HepG2 (cell line): ENCODE data around the gene OTUD7B. TPM values are rescaled to one million over a fixed set of nuclear protein-coding genes. Genes with fewer than 3 reads are reported as not detected.

Experiments
- ARNT2 ChIP-seq: sonication (generic); formaldehyde crosslinking; IDR thresholded peaks from 2 replicates; pipeline ENCODE4 v1.8.0; 2022; ENCODE audit warnings: mild to moderate bottlenecking, low read depth, missing genetic modification reagents, moderate library complexity
- CBFB ChIP-seq: sonication (generic); formaldehyde crosslinking; IDR thresholded peaks from 2 replicates; pipeline ENCODE4 v1.4.0; 2020; ENCODE audit warnings: missing genetic modification reagents
- CC2D1A ChIP-seq: sonication (generic); formaldehyde crosslinking; IDR thresholded peaks from 2 replicates; pipeline ENCODE4 v1.8.1; 2023; ENCODE audit warnings: mild to moderate bottlenecking, missing genetic modification reagents
- CCAR2 ChIP-seq: fragments of 200-400 bp; formaldehyde crosslinking; optimal IDR thresholded peaks from 2 replicates; pipeline ENCODE3; 2018; ENCODE audit warnings: low read depth, mild to moderate bottlenecking, low read length, moderate library complexity
- HOXA7 ChIP-seq: sonication (generic); formaldehyde crosslinking; IDR thresholded peaks from 2 replicates; pipeline ENCODE4 v1.8.1; 2022; ENCODE audit warnings: mild to moderate bottlenecking, missing genetic modification reagents, moderate library complexity
- RXRA ChIP-seq: sonication (generic); formaldehyde crosslinking; IDR thresholded peaks from 2 replicates; pipeline ENCODE4 v1.5.1; 2020; ENCODE audit warnings: missing genetic modification reagents
- SMAD3 ChIP-seq: sonication (generic); formaldehyde crosslinking; IDR thresholded peaks from 2 replicates; pipeline ENCODE4 v1.4.0; 2020; ENCODE audit warnings: missing genetic modification reagents
- TP53 ChIP-seq: sonication (generic); formaldehyde crosslinking; conservative IDR thresholded peaks from 2 replicates; pipeline ENCODE4 v1.4.0; 2020; ENCODE audit warnings: missing genetic modification reagents
- ZFP36L2 ChIP-seq: sonication (generic); formaldehyde crosslinking; IDR thresholded peaks from 2 replicates; pipeline ENCODE4 v1.4.0; 2020; ENCODE audit warnings: missing genetic modification reagents
- ZFP82 ChIP-seq: sonication (generic); formaldehyde crosslinking; IDR thresholded peaks from 2 replicates; pipeline ENCODE4 v1.5.1; 2020; ENCODE audit warnings: mild to moderate bottlenecking, missing genetic modification reagents, borderline replicate concordance
- ZNF256 ChIP-seq: sonication (generic); formaldehyde crosslinking; conservative IDR thresholded peaks from 2 replicates; pipeline ENCODE4 v1.4.0; 2020; ENCODE audit warnings: missing genetic modification reagents
- ZNF260 ChIP-seq: sonication (generic); formaldehyde crosslinking; IDR thresholded peaks from 2 replicates; pipeline ENCODE4 v1.4.0; 2020; ENCODE audit warnings: missing genetic modification reagents, low read depth, mild to moderate bottlenecking, borderline replicate concordance
- ZNF678 ChIP-seq: sonication (generic); formaldehyde crosslinking; IDR thresholded peaks from 2 replicates; pipeline ENCODE4 v1.4.0; 2020; ENCODE audit warnings: mild to moderate bottlenecking, missing genetic modification reagents
- ZSCAN25 ChIP-seq: sonication (generic); formaldehyde crosslinking; IDR thresholded peaks from 2 replicates; pipeline ENCODE4 v1.8.0; 2022; ENCODE audit warnings: mild to moderate bottlenecking, missing genetic modification reagents
- polyA plus RNA-seq, 8 experiments: library from polyadenylated mRNA; depleted of rRNA in 3 of 8; stranded (reverse) in 7 of 8; unstranded in 1 of 8; fragments of >200 nt; fragmentation: Illumina TruSeq in 4 of 8; extraction: Trizol in 4 of 8; gene quantifications; 2 replicates each; pipeline versions ENCODE4 v1.2.1 to v1.2.3, GENCODE V29; 2011 to 2016; ENCODE audit warnings: low read depth in 4 of 8, missing spikeins in 1 of 8, mixed read lengths in 1 of 8; ENCODE audit not compliant: insufficient read depth in 1 of 8
- total RNA-seq, 5 experiments: library from RNA; depleted of rRNA; stranded (reverse); fragments of >200 nt; fragmentation: Illumina TruSeq; extraction: Trizol; gene quantifications; 2 replicates each; pipeline ENCODE4 v1.2.3, GENCODE V29; 2016; ENCODE audit warnings: low read depth in 1 of 5
- TF ChIP-seq, protein P1 (sequence below): sonication (generic); formaldehyde crosslinking; IDR thresholded peaks from 2 replicates; pipeline ENCODE4 v1.4.0; 2020; ENCODE audit warnings: mild to moderate bottlenecking, missing genetic modification reagents
- TF ChIP-seq, protein P2 (sequence below): IDR thresholded peaks from 2 replicates; pipeline ENCODE4 v1.6.1; 2016; ENCODE audit warnings: control low read depth
- TF ChIP-seq, protein P3 (sequence below): sonication (generic); formaldehyde crosslinking; IDR thresholded peaks from 2 replicates; pipeline ENCODE4 v1.5.0; 2020; ENCODE audit warnings: mild to moderate bottlenecking, missing genetic modification reagents
- TF ChIP-seq, protein P4 (sequence below): sonication (generic); formaldehyde crosslinking; IDR thresholded peaks from 2 replicates; pipeline ENCODE4 v1.4.0; 2020; ENCODE audit warnings: mild to moderate bottlenecking, missing genetic modification reagents

Gene OTUD7B
- total and polyA plus RNA-seq, 2 of the 13 experiments (the other 11 are each of a cell fraction or from before 2014, with no cell fraction given), result 5.1 to 11.2 TPM

DNA sequence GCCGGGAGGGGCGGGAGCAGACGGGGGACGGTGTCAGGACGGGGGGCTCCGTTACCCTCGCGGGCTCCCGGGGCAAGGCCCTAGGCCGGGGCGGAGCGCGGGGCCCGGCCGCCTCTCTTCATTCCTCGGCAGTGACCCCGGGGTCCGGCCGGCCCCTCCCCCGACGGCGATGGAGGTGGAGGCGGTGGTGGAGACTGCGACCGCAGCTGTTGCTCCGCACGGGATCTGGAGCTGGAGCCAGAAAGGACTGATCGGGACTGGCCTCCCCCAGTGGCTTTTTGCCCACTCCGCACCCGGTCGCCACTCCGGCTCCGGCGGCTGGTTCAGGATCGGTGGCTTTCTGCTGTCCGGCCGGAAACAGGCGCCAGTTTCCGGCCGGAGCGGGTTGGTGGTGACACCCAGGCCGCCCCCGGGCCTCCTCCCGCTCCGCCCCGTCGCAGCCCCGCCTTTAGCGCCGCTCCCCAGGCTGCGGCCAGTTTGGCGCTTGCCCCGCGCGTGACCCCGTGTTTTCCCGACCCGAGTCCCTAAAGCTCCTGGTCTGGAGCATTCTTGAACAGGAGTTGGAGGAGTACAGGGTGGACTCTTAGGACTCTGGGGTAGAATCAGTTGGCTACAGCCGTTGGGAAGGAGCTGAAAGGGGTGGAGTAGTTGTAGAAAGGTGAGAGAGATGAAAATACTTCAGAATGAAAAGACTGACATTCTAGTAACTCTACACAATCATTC lies at the start of gene OTUD7B (continued):
- TF ChIP-seq, protein P1, sequence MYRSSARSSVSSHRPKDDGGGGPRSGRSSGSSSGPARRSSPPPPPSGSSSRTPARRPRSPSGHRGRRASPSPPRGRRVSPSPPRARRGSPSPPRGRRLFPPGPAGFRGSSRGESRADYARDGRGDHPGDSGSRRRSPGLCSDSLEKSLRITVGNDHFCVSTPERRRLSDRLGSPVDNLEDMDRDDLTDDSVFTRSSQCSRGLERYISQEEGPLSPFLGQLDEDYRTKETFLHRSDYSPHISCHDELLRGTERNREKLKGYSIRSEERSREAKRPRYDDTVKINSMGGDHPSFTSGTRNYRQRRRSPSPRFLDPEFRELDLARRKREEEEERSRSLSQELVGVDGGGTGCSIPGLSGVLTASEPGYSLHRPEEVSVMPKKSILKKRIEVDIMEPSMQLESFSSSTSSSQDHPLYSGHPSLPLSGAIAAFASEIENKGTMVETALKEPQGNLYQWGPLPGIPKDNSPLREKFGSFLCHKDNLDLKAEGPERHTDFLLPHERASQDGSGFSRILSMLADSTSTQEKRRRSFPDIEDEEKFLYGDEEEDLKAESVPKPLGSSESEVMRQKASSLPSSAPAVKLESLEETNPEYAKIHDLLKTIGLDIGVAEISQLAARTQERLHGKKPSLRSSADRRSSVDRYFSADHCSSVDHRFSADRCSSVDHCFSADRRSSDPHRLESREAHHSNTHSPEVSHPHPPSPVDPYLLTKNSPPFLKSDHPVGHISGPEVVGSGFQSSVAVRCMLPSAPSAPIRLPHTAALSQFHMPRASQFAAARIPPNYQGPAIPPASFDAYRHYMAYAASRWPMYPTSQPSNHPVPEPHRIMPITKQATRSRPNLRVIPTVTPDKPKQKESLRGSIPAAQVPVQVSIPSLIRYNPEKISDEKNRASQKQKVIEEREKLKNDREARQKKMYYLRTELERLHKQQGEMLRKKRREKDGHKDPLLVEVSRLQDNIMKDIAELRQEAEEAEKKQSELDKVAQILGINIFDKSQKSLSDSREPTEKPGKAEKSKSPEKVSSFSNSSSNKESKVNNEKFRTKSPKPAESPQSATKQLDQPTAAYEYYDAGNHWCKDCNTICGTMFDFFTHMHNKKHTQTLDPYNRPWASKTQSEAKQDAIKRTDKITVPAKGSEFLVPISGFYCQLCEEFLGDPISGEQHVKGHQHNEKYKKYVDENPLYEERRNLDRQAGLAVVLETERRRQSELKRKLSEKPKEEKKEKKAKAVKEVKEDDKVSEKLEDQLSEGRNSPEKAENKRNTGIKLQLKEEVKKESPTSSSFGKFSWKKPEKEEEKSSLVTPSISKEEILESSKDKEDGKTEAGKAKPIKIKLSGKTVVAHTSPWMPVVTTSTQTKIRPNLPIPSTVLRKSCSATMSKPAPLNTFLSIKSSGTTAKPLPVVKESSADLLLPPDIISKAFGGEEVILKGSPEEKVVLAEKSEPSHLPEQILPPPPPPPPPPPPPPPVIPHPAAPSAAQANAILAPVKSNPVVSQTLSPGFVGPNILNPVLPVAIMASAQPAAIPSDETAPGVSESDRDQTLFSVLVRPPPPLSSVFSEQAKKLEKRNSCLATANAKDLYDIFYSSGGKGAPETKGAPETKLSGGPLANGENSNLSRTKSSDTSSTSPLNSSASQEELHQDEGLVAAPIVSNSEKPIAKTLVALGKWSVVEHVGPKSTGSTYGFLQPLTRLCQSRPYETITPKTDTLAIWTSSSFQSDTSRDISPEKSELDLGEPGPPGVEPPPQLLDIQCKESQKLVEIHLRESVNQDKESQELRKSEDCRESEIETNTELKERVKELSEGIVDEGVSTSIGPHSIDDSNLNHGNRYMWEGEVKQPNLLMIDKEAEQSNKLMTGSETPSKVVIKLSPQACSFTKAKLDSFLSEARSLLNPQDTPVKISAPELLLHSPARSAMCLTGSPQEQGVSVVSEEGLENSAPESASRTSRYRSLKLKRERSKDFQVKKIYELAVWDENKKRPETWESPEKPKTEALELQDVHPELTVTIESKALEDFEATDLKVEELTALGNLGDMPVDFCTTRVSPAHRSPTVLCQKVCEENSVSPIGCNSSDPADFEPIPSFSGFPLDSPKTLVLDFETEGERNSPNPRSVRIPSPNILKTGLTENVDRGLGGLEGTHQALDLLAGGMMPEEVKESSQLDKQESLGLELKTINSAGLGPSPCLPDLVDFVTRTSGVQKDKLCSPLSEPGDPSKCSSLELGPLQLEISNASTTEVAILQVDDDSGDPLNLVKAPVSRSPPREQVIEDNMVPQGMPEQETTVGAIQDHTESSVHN (CRISPR knock-in tag), result no peak
- peak; percentile 97 for TF ChIP-seq SMAD3 (CRISPR knock-in tag)
- peak; percentile 98 for TF ChIP-seq RXRA (CRISPR knock-in tag)
- TF ChIP-seq, protein P2, sequence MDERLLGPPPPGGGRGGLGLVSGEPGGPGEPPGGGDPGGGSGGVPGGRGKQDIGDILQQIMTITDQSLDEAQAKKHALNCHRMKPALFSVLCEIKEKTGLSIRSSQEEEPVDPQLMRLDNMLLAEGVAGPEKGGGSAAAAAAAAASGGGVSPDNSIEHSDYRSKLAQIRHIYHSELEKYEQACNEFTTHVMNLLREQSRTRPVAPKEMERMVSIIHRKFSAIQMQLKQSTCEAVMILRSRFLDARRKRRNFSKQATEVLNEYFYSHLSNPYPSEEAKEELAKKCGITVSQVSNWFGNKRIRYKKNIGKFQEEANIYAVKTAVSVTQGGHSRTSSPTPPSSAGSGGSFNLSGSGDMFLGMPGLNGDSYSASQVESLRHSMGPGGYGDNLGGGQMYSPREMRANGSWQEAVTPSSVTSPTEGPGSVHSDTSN (CRISPR knock-in tag), result no peak
- TF ChIP-seq ZFP36L2, result no peak
- TF ChIP-seq, protein P3, sequence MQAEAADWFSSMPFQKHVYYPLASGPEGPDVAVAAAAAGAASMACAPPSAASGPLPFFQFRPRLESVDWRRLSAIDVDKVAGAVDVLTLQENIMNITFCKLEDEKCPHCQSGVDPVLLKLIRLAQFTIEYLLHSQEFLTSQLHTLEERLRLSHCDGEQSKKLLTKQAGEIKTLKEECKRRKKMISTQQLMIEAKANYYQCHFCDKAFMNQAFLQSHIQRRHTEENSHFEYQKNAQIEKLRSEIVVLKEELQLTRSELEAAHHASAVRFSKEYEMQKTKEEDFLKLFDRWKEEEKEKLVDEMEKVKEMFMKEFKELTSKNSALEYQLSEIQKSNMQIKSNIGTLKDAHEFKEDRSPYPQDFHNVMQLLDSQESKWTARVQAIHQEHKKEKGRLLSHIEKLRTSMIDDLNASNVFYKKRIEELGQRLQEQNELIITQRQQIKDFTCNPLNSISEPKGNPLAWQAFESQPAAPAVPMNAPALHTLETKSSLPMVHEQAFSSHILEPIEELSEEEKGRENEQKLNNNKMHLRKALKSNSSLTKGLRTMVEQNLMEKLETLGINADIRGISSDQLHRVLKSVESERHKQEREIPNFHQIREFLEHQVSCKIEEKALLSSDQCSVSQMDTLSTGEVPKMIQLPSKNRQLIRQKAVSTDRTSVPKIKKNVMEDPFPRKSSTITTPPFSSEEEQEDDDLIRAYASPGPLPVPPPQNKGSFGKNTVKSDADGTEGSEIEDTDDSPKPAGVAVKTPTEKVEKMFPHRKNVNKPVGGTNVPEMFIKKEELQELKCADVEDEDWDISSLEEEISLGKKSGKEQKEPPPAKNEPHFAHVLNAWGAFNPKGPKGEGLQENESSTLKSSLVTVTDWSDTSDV (CRISPR knock-in tag), result peak; percentile 80; the same call in 1 of the 2 replicates
- no peak for TF ChIP-seq TP53 (CRISPR knock-in tag)
- 0 out of 2 replicates have a peak, but pooled peaks have one; percentile 52 for TF ChIP-seq ZFP82
- no peak for TF ChIP-seq HOXA7 (CRISPR knock-in tag)
- peak; percentile 70 for TF ChIP-seq CCAR2
- TF ChIP-seq, protein P4, sequence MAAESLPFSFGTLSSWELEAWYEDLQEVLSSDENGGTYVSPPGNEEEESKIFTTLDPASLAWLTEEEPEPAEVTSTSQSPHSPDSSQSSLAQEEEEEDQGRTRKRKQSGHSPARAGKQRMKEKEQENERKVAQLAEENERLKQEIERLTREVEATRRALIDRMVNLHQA, result no peak
- peak; percentile 96 for TF ChIP-seq CBFB (CRISPR knock-in tag)
- peak; percentile 78; the same call in 1 of the 2 replicates for TF ChIP-seq ARNT2 (CRISPR knock-in tag)
- TF ChIP-seq CC2D1A (CRISPR knock-in tag), result no peak
- no peak for TF ChIP-seq ZNF256 (CRISPR knock-in tag)
- no peak for TF ChIP-seq ZNF260
- no peak for TF ChIP-seq ZSCAN25 (CRISPR knock-in tag)
- no peak for TF ChIP-seq ZNF678 (CRISPR knock-in tag)
